ENCODE results near the gene TMEM213. TPM values are rescaled to one million over a fixed set of nuclear protein-coding genes. Genes with fewer than 3 reads are reported as not detected.

Gene TMEM213
- polyA plus RNA-seq, 1 donor (not counting 4 experiments of a cell fraction or from before 2014, with no cell fraction given) = not detected

GRCh38 chr7:138833596-138833995 lies 35.8 kb downstream of the TMEM213 start:
- Histone ChIP-seq H3K9me1 (ENCODE audit: control insufficient read depth, extremely low read depth, insufficient read depth, low read length) (no peaks in the 10 kb centered on the region), H3K27me3 (ENCODE audit: control insufficient read depth, extremely low read depth, insufficient read depth, low read length) (no peaks in the 10 kb centered on the region), H4K20me1 (ENCODE audit: control insufficient read depth, extremely low read depth, insufficient read depth, low read length) (no peaks in the 10 kb centered on the region), H3K4me2 (ENCODE audit: control insufficient read depth, extremely low read depth, insufficient read depth, low read depth, low read length) (no peak overlapping the region), H2AFZ (ENCODE audit: control insufficient read depth, low read length) (no peak overlapping the region), H3K27ac (ENCODE audit: control insufficient read depth, insufficient read depth, low read length) (no peak overlapping the region), H3K4me3 (ENCODE audit: control insufficient read depth in 2 of 3, extremely low read depth in 1 of 3, insufficient read depth in 2 of 3, low read depth in 1 of 3, low read length in 3 of 3) (no peak overlapping the region), H3K9me3 (ENCODE audit: control insufficient read depth, low read depth, low read length) (no peaks in the 10 kb centered on the region), H3K4me1 (ENCODE audit: control insufficient read depth, extremely low read depth, insufficient read depth, low read length) (no peaks in the 10 kb centered on the region), H3K36me3 (ENCODE audit: control insufficient read depth in 2 of 2, extremely low read depth in 1 of 2, insufficient read depth in 2 of 2, low read length in 2 of 2) (no peaks in the 10 kb centered on the region), H3K9ac (ENCODE audit: control insufficient read depth, extremely low read depth, insufficient read depth, low read length) (no peak overlapping the region), H3K79me2 (ENCODE audit: control insufficient read depth, insufficient read depth, low read length) (no peaks in the 10 kb centered on the region)
- DNase-seq (ENCODE audit: low read depth, low spot score) (no peak), FAIRE-seq (no peak)
- TF ChIP-seq CTCF (optimal IDR thresholded peaks at IDR 0.05 in 1 of 3, IDR thresholded peaks at IDR 0.05 in 1 of 3, conservative IDR thresholded peaks at IDR 0.05 in 1 of 3; ENCODE audit: extremely low read depth in 1 of 3, insufficient read depth in 2 of 3, low read length in 3 of 3) = no peak
- TF ChIP-seq EZH2 (IDR thresholded peaks at IDR 0.05; ENCODE audit: low read length) = no peak
- dilution Hi-C loops (cut with MboI; ENCODE audit: extremely low pct_ligation_motif_present, low sequenced_read_pairs) = no loop called here

- no peak overlapping the region for H3K27ac ChIP-seq (ENCODE audit: control insufficient read depth, insufficient read depth, low read length)
- no peak for FAIRE-seq
- TF ChIP-seq EZH2 (IDR thresholded peaks at IDR 0.05; ENCODE audit: low read length) (no peak), CTCF (optimal IDR thresholded peaks at IDR 0.05 in 1 of 3, IDR thresholded peaks at IDR 0.05 in 1 of 3, conservative IDR thresholded peaks at IDR 0.05 in 1 of 3; ENCODE audit: extremely low read depth in 1 of 3, insufficient read depth in 2 of 3, low read length in 3 of 3) (no peak)
These were observed 36.8 kb downstream of the TMEM213 start for GRCh38 chr7:138834583-138834982.

More at GRCh38 chr7:138834583-138834982, 36.8 kb downstream of the TMEM213 start:
- DNase-seq (ENCODE audit: low read depth, low spot score) = no peak
- H3K9ac ChIP-seq (ENCODE audit: control insufficient read depth, extremely low read depth, insufficient read depth, low read length) = no peak overlapping the region
- no peak overlapping the region for H2AFZ ChIP-seq (ENCODE audit: control insufficient read depth, low read length)
- dilution Hi-C loops (cut with MboI; ENCODE audit: extremely low pct_ligation_motif_present, low sequenced_read_pairs) = no loop called here
- H3K4me3 ChIP-seq (ENCODE audit: control insufficient read depth in 2 of 3, extremely low read depth in 1 of 3, insufficient read depth in 2 of 3, low read depth in 1 of 3, low read length in 3 of 3) = no peak overlapping the region
- H3K27me3 ChIP-seq (ENCODE audit: control insufficient read depth, extremely low read depth, insufficient read depth, low read length) = no peaks in the 10 kb centered on the region
- H3K4me2 ChIP-seq (ENCODE audit: control insufficient read depth, extremely low read depth, insufficient read depth, low read depth, low read length) = no peak overlapping the region
- H3K4me1 ChIP-seq (ENCODE audit: control insufficient read depth, extremely low read depth, insufficient read depth, low read length) = no peaks in the 10 kb centered on the region
- H3K79me2 ChIP-seq (ENCODE audit: control insufficient read depth, insufficient read depth, low read length) = no peaks in the 10 kb centered on the region
- no peaks in the 10 kb centered on the region for H3K9me1 ChIP-seq (ENCODE audit: control insufficient read depth, extremely low read depth, insufficient read depth, low read length)
- no peaks in the 10 kb centered on the region for H3K36me3 ChIP-seq (ENCODE audit: control insufficient read depth in 2 of 2, extremely low read depth in 1 of 2, insufficient read depth in 2 of 2, low read length in 2 of 2)
- H3K9me3 ChIP-seq (ENCODE audit: control insufficient read depth, low read depth, low read length) = no peaks in the 10 kb centered on the region
- no peaks in the 10 kb centered on the region for H4K20me1 ChIP-seq (ENCODE audit: control insufficient read depth, extremely low read depth, insufficient read depth, low read length)

All from keratinocyte (primary cell).